Esophagus muscularis mucosa (tissue), 4 donors: ENCODE data around the gene RAPGEF2. TPM values are rescaled to one million over a fixed set of nuclear protein-coding genes. Genes with fewer than 3 reads are reported as not detected.
A peak's percentile ranks its signal among the peaks of the same experiment; 100 is the strongest.
"Not testable (repeated sequence)": the region's sequence is repeated elsewhere in the genome, so short reads cannot be mapped to it uniquely, and the experiment has no call there.

Source experiments
- DNase-seq: peaks from one replicate; pipeline ENCODE4 v3.0.0-alpha.2; 2017; ENCODE audit errors: extremely low spot score
- H3K27ac ChIP-seq, 4 donors: fragments of 200-600 bp; sonication (generic); replicated peaks in 1 of 4; 1 replicate in 3 of 4; 2 replicates in 1 of 4; pipeline ENCODE4 v1.5.1; 2016 to 2019; ENCODE audit warnings: mild to moderate bottlenecking in 1 of 4
- H3K27me3 ChIP-seq, 4 donors: fragments of 200-600 bp; sonication (generic); one replicate each; pipeline versions ENCODE4 v1.5.1 to v1.6.0; 2016 to 2019
- H3K36me3 ChIP-seq, 4 donors: fragments of 200-600 bp; sonication (generic); one replicate each; pipeline ENCODE4 v1.5.1; 2016 to 2019
- H3K4me1 ChIP-seq, 4 donors: fragments of 200-600 bp; sonication (generic); one replicate each; pipeline ENCODE4 v1.5.1; 2016 to 2019
- H3K4me3 ChIP-seq, 4 donors: fragments of 200-600 bp; sonication (generic); 1 replicate in 2 of 4; 2 replicates in 2 of 4; pipeline ENCODE4 v1.5.1; 2016 to 2019; ENCODE audit warnings: mild to moderate bottlenecking in 4 of 4, moderate library complexity in 1 of 4
- H3K9me3 ChIP-seq, 4 donors: fragments of 200-600 bp; sonication (generic); 1 replicate in 3 of 4; 2 replicates in 1 of 4; pipeline ENCODE4 v1.5.1; 2016 to 2019
- EP300 ChIP-seq: sonication (generic); formaldehyde crosslinking; IDR thresholded peaks from one replicate; pipeline ENCODE4 v1.6.1; 2017; ENCODE audit warnings: antibody characterized with exemption
- POLR2A ChIP-seq: fragments of 450-650 bp; IDR thresholded peaks from one replicate; pipeline ENCODE4 v1.6.1; 2017; ENCODE audit warnings: antibody characterized with exemption, moderate library complexity, mild to moderate bottlenecking, low read depth
- POLR2AphosphoS5 ChIP-seq, 2 donors: sonication (generic); formaldehyde crosslinking; IDR thresholded peaks; one replicate each; pipeline ENCODE4 v1.6.1; 2017; ENCODE audit warnings: antibody characterized with exemption in 2 of 2
- WGBS: methylation state at CpG from one replicate; pipeline ENCODE4 v1.1.5; 2018; 5-methylcytosine and 5-hydroxymethylcytosine counted together
- intact Hi-C: fragments of 100-400 bp; cut with DNase I; formaldehyde crosslinking; loops from one replicate; pipeline ENCODE4 v1.15.1; 2023
- total RNA-seq, 4 donors: library from RNA; depleted of rRNA; stranded (reverse); fragments of >200 nt; gene quantifications; one replicate each; pipeline versions ENCODE4 v1.1.0 to v1.2.1, GENCODE V29; 2016
- TF ChIP-seq, protein P1 (sequence below), 3 experiments: fragments of 200-600 bp in 2 of 3; fragments of 450-650 bp in 1 of 3; sonication (generic) in 2 of 3; IDR thresholded peaks; one replicate each; pipeline ENCODE4 v1.5.1; 2017 to 2019; ENCODE audit warnings: antibody characterized with exemption in 3 of 3, mild to moderate bottlenecking in 2 of 3, moderate library complexity in 1 of 3

The RAPGEF2 gene
- total RNA-seq, 4 donors from 2014 or later = 55.6 to 61.5 (median 58.4) TPM

DNA sequence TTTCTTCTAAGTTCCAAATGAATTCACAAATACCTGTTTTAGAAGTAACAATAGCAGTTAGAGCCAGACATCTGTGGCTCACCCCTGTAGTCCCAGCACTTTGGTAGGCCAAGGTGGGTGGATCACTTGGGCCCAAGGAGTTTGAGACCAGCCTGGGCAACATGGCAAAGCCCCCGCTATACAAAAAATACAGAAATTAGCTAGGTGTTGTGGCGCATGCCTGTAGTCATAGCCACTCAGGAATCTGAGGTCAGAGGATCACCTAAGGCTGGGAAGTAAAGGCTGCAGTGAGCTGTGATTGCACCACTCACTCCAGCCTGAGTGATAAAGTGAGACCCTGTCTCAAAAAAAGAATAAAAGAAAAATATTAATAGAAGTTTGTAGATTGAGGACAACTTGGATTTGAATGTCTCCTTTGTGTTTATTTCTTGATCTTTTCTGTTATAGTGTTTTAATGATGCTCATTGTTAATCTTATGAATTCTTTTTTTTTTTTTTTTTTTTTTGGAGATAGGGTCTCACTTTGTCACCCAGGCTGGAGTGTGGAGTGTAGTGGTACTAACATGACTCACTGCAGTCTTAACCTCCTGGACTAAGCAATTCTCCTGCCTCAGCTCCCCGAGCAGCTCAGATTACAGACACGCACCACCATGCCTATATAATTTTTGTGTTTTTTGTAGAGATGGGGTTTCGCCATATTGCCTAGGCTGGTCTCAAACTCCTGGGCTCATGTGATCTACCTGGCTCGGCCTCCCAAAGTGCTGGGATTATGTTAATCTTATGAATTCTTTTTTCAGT is 30.7 kb upstream of the RAPGEF2 start:
- WGBS = 97% methylated on average over 6 of the region's 6 CpGs
- Histone ChIP-seq H3K27ac (peak overlapping the region in 3 of 4 donors; percentile 2 to 20 (median 16)), H3K4me3 (no peak overlapping the region), H3K27me3 (no peaks in the 10 kb centered on the region), H3K9me3 (no peaks in the 10 kb centered on the region), H3K4me1 (peaks cover 0 to 15% (median 10%) of the 10 kb centered on the region in 4 donors), H3K36me3 (no peaks in the 10 kb centered on the region)
- TF ChIP-seq POLR2A (no peak), EP300 (no peak), POLR2AphosphoS5 (IDR thresholded peaks at IDR 0.05) (no peak)
- TF ChIP-seq, protein P1, sequence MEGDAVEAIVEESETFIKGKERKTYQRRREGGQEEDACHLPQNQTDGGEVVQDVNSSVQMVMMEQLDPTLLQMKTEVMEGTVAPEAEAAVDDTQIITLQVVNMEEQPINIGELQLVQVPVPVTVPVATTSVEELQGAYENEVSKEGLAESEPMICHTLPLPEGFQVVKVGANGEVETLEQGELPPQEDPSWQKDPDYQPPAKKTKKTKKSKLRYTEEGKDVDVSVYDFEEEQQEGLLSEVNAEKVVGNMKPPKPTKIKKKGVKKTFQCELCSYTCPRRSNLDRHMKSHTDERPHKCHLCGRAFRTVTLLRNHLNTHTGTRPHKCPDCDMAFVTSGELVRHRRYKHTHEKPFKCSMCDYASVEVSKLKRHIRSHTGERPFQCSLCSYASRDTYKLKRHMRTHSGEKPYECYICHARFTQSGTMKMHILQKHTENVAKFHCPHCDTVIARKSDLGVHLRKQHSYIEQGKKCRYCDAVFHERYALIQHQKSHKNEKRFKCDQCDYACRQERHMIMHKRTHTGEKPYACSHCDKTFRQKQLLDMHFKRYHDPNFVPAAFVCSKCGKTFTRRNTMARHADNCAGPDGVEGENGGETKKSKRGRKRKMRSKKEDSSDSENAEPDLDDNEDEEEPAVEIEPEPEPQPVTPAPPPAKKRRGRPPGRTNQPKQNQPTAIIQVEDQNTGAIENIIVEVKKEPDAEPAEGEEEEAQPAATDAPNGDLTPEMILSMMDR (IDR thresholded peaks at IDR 0.05) = no peak
- DNase-seq = peak; percentile 39
- intact Hi-C loops = no loop called here

DNA sequence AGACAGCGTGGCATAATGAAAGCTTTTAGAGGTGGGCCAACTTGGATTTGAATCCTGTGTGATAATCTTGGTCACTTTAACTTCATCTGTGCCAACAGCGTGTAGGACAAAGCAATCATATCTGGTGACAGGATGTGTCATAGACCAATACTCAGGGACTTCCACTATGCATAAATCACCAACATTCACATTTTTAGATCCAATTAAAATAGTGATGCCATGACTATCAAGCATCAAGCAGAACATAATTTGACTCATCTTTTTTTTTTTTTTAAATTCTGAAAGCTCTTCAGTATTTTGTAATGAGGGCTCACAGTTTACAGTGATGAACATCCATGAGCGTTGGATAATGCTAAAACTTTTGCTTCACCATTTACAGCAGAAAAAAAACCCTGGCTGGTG is 27.3 kb upstream of the RAPGEF2 start:
- Histone ChIP-seq H3K9me3 (no peaks in the 10 kb centered on the region), H3K4me3 (no peak overlapping the region), H3K27me3 (no peaks in the 10 kb centered on the region), H3K27ac (no peak overlapping the region), H3K36me3 (no peaks in the 10 kb centered on the region), H3K4me1 (peaks cover 0 to 15% (median 10%) of the 10 kb centered on the region in 4 donors)
- no peak for DNase-seq
- TF ChIP-seq, protein P1 (IDR thresholded peaks at IDR 0.05) = no peak
- TF ChIP-seq POLR2A = no peak
- no peak for TF ChIP-seq POLR2AphosphoS5 (IDR thresholded peaks at IDR 0.05)
- TF ChIP-seq EP300 = no peak
- intact Hi-C loops = no loop called here
- WGBS = 58% methylated on average over 3 of the region's 3 CpGs

DNA sequence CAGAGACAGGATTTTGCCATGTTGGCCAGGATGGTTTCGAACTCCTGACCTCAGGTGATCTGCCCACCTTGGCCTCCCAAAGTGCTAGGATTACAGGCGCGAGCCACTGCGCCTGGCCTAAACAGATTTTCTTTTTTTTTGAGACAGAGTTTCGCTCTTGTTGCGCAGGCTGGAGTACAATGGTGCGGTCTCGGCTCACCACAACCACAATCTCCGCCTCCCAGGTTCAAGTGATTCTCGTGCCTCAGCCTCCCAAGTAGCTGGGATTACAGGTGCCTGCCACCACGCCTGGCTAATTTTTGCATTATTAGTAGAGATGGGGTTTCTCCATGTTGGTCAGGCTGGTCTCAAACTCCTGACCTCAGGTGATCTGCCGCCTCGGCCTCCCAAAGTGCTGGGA is 25.9 kb upstream of the RAPGEF2 start:
- H3K9me3 ChIP-seq, H3K4me3 ChIP-seq, intact Hi-C loops, H3K27ac ChIP-seq, H3K4me1 ChIP-seq, DNase-seq, H3K36me3 ChIP-seq, H3K27me3 ChIP-seq: not testable (repeated sequence)
- WGBS = 95% methylated on average over 13 of the region's 13 CpGs

DNA sequence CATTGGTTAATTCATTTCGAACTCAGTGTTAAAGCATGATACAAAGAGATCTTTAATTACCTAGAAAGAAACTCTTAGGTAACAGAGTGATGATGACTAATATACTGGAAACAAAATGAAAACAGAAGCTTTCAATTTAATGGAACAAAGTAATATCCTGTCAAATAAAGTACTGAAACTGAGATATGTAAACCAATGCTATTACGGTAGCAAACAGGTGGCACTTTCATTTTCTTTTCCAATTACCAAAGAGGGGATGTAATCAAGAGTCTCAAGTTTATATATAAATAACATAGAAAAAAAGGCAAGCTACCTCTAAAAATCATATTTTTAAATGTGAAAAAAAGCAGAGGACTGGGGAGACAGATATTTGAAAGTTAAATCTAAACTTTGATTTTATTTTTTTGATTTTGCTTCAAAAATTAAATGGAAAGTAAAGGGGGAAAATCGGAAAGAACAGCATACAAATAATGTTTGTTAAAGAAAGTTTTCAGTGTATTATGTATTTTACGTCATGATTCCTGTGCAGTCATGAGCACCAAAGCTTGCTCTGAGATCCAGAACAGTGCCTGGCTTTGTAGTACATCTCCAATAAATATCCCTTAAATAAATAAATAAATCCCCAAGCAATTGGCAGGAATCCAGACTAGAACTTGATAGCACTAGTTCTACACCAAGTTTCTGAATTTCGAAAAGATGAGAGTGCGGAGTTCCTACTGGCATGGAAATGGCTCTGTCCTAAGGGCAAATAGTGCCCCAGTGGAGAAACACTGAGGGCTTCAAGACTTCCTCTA is 25.0 kb upstream of the RAPGEF2 start:
- TF ChIP-seq POLR2AphosphoS5 (IDR thresholded peaks at IDR 0.05) (no peak), POLR2A (no peak), EP300 (no peak)
- TF ChIP-seq, protein P1 (IDR thresholded peaks at IDR 0.05) = no peak
- no peaks in the 10 kb centered on the region for H3K27me3 ChIP-seq
- intact Hi-C loops = no loop called here
- 85% methylated on average over 6 of the region's 6 CpGs for WGBS
- no peak overlapping the region for H3K27ac ChIP-seq
- no peaks in the 10 kb centered on the region for H3K36me3 ChIP-seq
- H3K4me3 ChIP-seq = no peak overlapping the region
- DNase-seq = no peak
- H3K9me3 ChIP-seq = no peaks in the 10 kb centered on the region
- H3K4me1 ChIP-seq = no peaks in the 10 kb centered on the region

DNA sequence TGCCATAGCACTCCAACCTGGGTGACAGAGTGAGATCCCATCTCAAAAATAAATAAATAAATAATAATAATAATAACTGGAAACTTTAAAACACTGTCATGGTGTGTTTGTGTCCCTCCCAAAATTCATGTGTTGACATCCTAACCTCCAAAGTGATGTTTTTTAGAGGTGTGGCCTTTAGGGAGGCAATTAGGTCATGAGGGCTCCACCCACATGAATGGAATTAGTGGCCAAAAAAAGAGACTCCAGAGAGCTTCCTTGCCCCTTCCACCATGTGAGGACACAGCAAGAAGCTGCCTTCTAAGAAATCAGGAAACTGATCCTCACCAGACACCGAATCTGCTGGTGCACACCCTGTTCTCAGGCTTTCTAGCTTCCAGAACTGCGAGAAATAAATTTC is 23.8 kb upstream of the RAPGEF2 start:
- H3K4me1 ChIP-seq = no peaks in the 10 kb centered on the region
- WGBS = 79% methylated on average over 2 of the region's 2 CpGs
- DNase-seq = no peak
- intact Hi-C loops = no loop called here
- H3K27ac ChIP-seq = no peak overlapping the region
- H3K4me3 ChIP-seq = no peak overlapping the region
- H3K27me3 ChIP-seq = no peaks in the 10 kb centered on the region
- TF ChIP-seq EP300 = no peak
- TF ChIP-seq POLR2A = no peak
- TF ChIP-seq, protein P1 (IDR thresholded peaks at IDR 0.05) = no peak
- TF ChIP-seq POLR2AphosphoS5 (IDR thresholded peaks at IDR 0.05) = no peak
- no peaks in the 10 kb centered on the region for H3K9me3 ChIP-seq
- H3K36me3 ChIP-seq = no peaks in the 10 kb centered on the region
